Tibial nerve (tissue), 4 donors: ENCODE results near the gene KCNAB2. TPM values are rescaled to one million over a fixed set of nuclear protein-coding genes. Genes with fewer than 3 reads are reported as not detected.

Experiments
- DNase-seq, 2 donors: peaks; one replicate each; pipeline ENCODE4 v3.0.0-alpha.2; 2019; ENCODE audit warnings: low spot score in 2 of 2
- H3K27ac ChIP-seq, 4 donors: fragments of 200-600 bp; sonication (generic) in 3 of 4; one replicate each; pipeline ENCODE4 v1.5.1; 2017 to 2019; ENCODE audit warnings: mild to moderate bottlenecking in 1 of 4
- H3K27me3 ChIP-seq, 2 donors: fragments of 200-600 bp; sonication (generic) in 1 of 2; one replicate each; pipeline versions ENCODE4 v1.5.1 to v1.6.0; 2017 to 2019
- H3K36me3 ChIP-seq, 3 donors: fragments of 200-600 bp; sonication (generic); one replicate each; pipeline ENCODE4 v1.5.1; 2018 to 2019
- H3K4me1 ChIP-seq, 4 donors: fragments of 200-600 bp; sonication (generic) in 3 of 4; one replicate each; pipeline ENCODE4 v1.5.1; 2017 to 2019
- H3K4me3 ChIP-seq, 4 donors: fragments of 200-600 bp; sonication (generic) in 3 of 4; one replicate each; pipeline ENCODE4 v1.5.1; 2017 to 2019; ENCODE audit warnings: mild to moderate bottlenecking in 1 of 4, moderate library complexity in 1 of 4
- H3K9me3 ChIP-seq, 4 donors: fragments of 200-600 bp; sonication (generic) in 3 of 4; one replicate each; pipeline ENCODE4 v1.5.1; 2017 to 2019
- CTCF ChIP-seq, 5 experiments: fragments of 200-600 bp in 3 of 5; fragments of 450-650 bp in 2 of 5; sonication (generic) in 3 of 5; IDR thresholded peaks; one replicate each; pipeline ENCODE4 v1.5.1; 2016 to 2019; ENCODE audit warnings: antibody characterized with exemption in 5 of 5, mild to moderate bottlenecking in 3 of 5, moderate library complexity in 2 of 5
- EP300 ChIP-seq, 2 donors: sonication (generic); formaldehyde crosslinking; IDR thresholded peaks; one replicate each; pipeline ENCODE4 v1.6.1; 2017; ENCODE audit warnings: antibody characterized with exemption in 2 of 2, mild to moderate bottlenecking in 1 of 2
- POLR2A ChIP-seq, 2 donors: fragments of 450-650 bp; IDR thresholded peaks; one replicate each; pipeline ENCODE4 v1.6.1; 2017; ENCODE audit warnings: antibody characterized with exemption in 2 of 2, mild to moderate bottlenecking in 2 of 2, moderate library complexity in 2 of 2
- WGBS, 2 donors: methylation state at CpG; one replicate each; pipeline ENCODE4 v1.1.5; 2018; 5-methylcytosine and 5-hydroxymethylcytosine counted together
- total RNA-seq, 4 donors: library from RNA; depleted of rRNA; stranded (reverse); fragments of >200 nt; gene quantifications; one replicate each; pipeline ENCODE4 v1.1.0, GENCODE V29; 2016

KCNAB2 gene
- total RNA-seq, 4 donors from 2014 or later: 7.0 to 21.4 (median 13.8) TPM

- DNase-seq: no peak
- H3K4me1 ChIP-seq: no peaks in the 10 kb centered on the region
Observed at GRCh38 chr1:6007318-6008083, 38.2 kb upstream of the KCNAB2 start.

GRCh38 chr1:6008084-6008415, 37.6 kb upstream of the KCNAB2 start:
- Histone ChIP-seq H3K9me3 (no peaks in the 10 kb centered on the region), H3K27me3 (no peaks in the 10 kb centered on the region), H3K4me3 (no peak overlapping the region), H3K4me1 (no peaks in the 10 kb centered on the region), H3K36me3 (no peaks in the 10 kb centered on the region), H3K27ac (no peak overlapping the region)
- no peak for DNase-seq
- no peak for TF ChIP-seq POLR2A (IDR thresholded peaks at IDR 0.05)
- whole genome bisulfite sequencing, 2 donors: 85 to 91% methylated on average over 11 of the region's 11 CpGs

More at GRCh38 chr1:6007318-6008083, 38.2 kb upstream of the KCNAB2 start:
- Histone ChIP-seq H3K4me3 (no peak overlapping the region), H3K27ac (no peak overlapping the region), H3K9me3 (no peaks in the 10 kb centered on the region), H3K36me3 (no peaks in the 10 kb centered on the region), H3K27me3 (no peaks in the 10 kb centered on the region)
- WGBS, 2 donors: 67 to 70% methylated on average over 24 to 25 of the region's 25 CpGs
- TF ChIP-seq CTCF (IDR thresholded peaks at IDR 0.05) (no peak), EP300 (IDR thresholded peaks at IDR 0.05) (no peak), POLR2A (IDR thresholded peaks at IDR 0.05) (no peak)

DNA sequence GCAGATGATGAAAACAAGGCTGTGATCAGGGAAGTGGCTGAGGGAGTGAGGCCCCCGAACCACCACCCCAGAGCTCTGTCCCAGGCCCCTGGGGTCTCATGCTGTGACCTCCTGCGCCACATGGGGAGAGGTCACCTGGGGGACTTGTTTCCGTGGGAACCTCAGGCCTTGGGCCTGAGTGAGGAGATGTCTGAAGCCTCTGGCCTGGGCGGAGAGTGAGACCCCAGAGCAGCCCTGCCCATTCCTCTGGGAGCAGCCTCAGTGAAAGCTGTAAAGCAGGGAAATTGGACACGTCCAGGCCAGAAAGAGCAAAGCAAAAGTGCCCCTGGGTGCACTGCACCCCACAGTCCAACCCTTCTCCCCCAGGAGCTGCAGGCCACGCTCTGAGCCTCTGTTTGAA, 37.0 kb upstream of the KCNAB2 start:
- Histone ChIP-seq H3K27me3 (no peaks in the 10 kb centered on the region), H3K9me3 (no peaks in the 10 kb centered on the region), H3K36me3 (no peaks in the 10 kb centered on the region), H3K4me3 (no peak overlapping the region), H3K27ac (no peak overlapping the region), H3K4me1 (no peaks in the 10 kb centered on the region)
- TF ChIP-seq EP300 (IDR thresholded peaks at IDR 0.05) (no peak), CTCF (IDR thresholded peaks at IDR 0.05) (no peak)
- WGBS, 2 donors: 49 to 63% methylated on average over 6 of the region's 6 CpGs
- DNase-seq: no peak

GRCh38 chr1:6009120-6010040, 36.3 kb upstream of the KCNAB2 start:
- no peaks in the 10 kb centered on the region for H3K9me3 ChIP-seq

GRCh38 chr1:6010554-6010953, 35.1 kb upstream of the KCNAB2 start:
- Histone ChIP-seq H3K4me3 (no peak overlapping the region), H3K27me3 (no peaks in the 10 kb centered on the region), H3K27ac (no peak overlapping the region), H3K9me3 (no peaks in the 10 kb centered on the region), H3K36me3 (no peaks in the 10 kb centered on the region), H3K4me1 (no peaks in the 10 kb centered on the region)
- no peak for DNase-seq
- TF ChIP-seq EP300 (IDR thresholded peaks at IDR 0.05) (no peak), POLR2A (IDR thresholded peaks at IDR 0.05) (no peak), CTCF (IDR thresholded peaks at IDR 0.05) (no peak)
- WGBS, 2 donors: 76 to 85% methylated on average over 10 of the region's 10 CpGs

More at GRCh38 chr1:6009120-6010040, 36.3 kb upstream of the KCNAB2 start:
- no peak overlapping the region for H3K4me3 ChIP-seq
- no peak overlapping the region for H3K27ac ChIP-seq
- H3K36me3 ChIP-seq: no peaks in the 10 kb centered on the region
- TF ChIP-seq EP300 (IDR thresholded peaks at IDR 0.05): no peak
- no peak for TF ChIP-seq CTCF (IDR thresholded peaks at IDR 0.05)
- TF ChIP-seq POLR2A (IDR thresholded peaks at IDR 0.05): no peak
- DNase-seq: no peak
- no peaks in the 10 kb centered on the region for H3K4me1 ChIP-seq
- H3K27me3 ChIP-seq: no peaks in the 10 kb centered on the region
- 85 to 86% methylated on average over 22 to 23 of the region's 23 CpGs for WGBS, 2 donors
